ENCODE measurements around the gene MRPL54. TPM values are rescaled to one million over a fixed set of nuclear protein-coding genes. Genes with fewer than 3 reads are reported as not detected.

MRPL54 gene
- total RNA-seq, 1 donor from 2014 or later: 43.5 TPM

DNA sequence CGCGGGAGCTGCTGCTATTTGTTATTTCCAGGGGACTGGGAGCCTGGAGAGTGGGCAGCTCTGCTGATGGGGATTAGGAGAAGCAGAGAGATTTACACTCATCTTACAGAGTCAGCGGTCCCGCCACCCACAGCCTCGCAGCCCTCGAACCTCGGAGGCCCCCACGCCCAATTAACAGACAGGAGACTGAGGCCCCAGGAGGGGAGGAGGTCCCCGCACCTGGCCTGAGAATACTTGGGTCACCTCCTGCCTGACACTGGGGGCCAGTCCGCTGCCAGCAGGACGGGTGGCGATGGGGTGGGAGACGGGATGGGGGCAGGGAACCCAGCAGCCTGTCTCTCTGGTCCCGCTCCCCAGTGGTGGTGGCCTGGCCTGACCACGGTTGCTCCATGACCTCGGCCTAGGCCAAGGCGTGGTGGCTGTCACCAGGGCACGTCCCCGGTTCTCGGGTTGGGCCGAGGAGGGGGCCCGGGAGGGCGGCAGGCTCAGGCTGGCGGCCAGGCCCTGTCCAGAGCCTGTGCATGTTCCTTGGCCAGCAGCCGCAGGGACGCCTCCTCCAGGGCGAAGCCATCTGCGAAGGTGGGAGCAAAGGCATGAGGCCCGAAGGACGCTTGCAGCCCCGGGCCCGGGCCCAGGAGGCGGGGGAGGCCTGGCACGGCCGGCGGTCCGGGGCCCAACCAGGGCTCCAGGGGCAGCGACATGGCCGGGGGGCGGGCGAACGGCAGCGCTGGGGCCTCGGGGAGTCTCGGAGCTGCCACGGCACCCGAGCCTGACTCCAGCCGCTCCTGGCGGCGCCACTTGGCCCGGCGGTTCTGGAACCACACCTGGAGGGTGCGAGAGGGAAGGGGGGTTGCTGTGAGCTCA is 7.9 kb downstream of the MRPL54 start:
- Mint-ChIP-seq H3K27me3 (ENCODE audit: low read depth, unreplicated experiment) (peaks cover 16% of the 10 kb centered on the region), H3K4me3 (ENCODE audit: unreplicated experiment) (no peak overlapping the region), H3K4me1 (ENCODE audit: low read depth, unreplicated experiment) (no peaks in the 10 kb centered on the region), H3K9me3 (ENCODE audit: unreplicated experiment) (no peaks in the 10 kb centered on the region), H3K36me3 (ENCODE audit: low read depth, unreplicated experiment) (peaks cover 3% of the 10 kb centered on the region), H3K27ac (ENCODE audit: unreplicated experiment) (no peak overlapping the region)
- H2AFZ ChIP-seq (ENCODE audit: low read depth, low read length): no peak overlapping the region
- no peaks in the 10 kb centered on the region for H3K27me3 ChIP-seq (ENCODE audit: insufficient read depth, low read length)
- TF ChIP-seq, protein P1, sequence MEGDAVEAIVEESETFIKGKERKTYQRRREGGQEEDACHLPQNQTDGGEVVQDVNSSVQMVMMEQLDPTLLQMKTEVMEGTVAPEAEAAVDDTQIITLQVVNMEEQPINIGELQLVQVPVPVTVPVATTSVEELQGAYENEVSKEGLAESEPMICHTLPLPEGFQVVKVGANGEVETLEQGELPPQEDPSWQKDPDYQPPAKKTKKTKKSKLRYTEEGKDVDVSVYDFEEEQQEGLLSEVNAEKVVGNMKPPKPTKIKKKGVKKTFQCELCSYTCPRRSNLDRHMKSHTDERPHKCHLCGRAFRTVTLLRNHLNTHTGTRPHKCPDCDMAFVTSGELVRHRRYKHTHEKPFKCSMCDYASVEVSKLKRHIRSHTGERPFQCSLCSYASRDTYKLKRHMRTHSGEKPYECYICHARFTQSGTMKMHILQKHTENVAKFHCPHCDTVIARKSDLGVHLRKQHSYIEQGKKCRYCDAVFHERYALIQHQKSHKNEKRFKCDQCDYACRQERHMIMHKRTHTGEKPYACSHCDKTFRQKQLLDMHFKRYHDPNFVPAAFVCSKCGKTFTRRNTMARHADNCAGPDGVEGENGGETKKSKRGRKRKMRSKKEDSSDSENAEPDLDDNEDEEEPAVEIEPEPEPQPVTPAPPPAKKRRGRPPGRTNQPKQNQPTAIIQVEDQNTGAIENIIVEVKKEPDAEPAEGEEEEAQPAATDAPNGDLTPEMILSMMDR (IDR thresholded peaks at IDR 0.05; ENCODE audit: insufficient read depth, low read depth, low read length): no peak
- no peak for TF ChIP-seq EZH2 (IDR thresholded peaks at IDR 0.05; ENCODE audit: insufficient read depth, low read length)
- H3K4me2 ChIP-seq (ENCODE audit: low read length): no peak overlapping the region
- DNase-seq (ENCODE audit: low read depth) (no peak), FAIRE-seq (no peak)
- H3K79me2 ChIP-seq (ENCODE audit: insufficient read depth, low read length): no peaks in the 10 kb centered on the region
- H3K4me1 ChIP-seq (ENCODE audit: insufficient read depth, low read length): no peaks in the 10 kb centered on the region
- H3K4me3 ChIP-seq (ENCODE audit: insufficient read depth, low read depth, low read length): no peak overlapping the region
- H3K9me3 ChIP-seq (ENCODE audit: insufficient read depth, low read depth, low read length): no peaks in the 10 kb centered on the region
- H3K36me3 ChIP-seq (ENCODE audit: insufficient read depth, low read length): no peaks in the 10 kb centered on the region
- no peak overlapping the region for H3K27ac ChIP-seq (ENCODE audit: low read depth, low read length)
- H3K9ac ChIP-seq (ENCODE audit: low read length): no peak overlapping the region
- no peaks in the 10 kb centered on the region for H4K20me1 ChIP-seq (ENCODE audit: insufficient read depth, low read length)

DNA sequence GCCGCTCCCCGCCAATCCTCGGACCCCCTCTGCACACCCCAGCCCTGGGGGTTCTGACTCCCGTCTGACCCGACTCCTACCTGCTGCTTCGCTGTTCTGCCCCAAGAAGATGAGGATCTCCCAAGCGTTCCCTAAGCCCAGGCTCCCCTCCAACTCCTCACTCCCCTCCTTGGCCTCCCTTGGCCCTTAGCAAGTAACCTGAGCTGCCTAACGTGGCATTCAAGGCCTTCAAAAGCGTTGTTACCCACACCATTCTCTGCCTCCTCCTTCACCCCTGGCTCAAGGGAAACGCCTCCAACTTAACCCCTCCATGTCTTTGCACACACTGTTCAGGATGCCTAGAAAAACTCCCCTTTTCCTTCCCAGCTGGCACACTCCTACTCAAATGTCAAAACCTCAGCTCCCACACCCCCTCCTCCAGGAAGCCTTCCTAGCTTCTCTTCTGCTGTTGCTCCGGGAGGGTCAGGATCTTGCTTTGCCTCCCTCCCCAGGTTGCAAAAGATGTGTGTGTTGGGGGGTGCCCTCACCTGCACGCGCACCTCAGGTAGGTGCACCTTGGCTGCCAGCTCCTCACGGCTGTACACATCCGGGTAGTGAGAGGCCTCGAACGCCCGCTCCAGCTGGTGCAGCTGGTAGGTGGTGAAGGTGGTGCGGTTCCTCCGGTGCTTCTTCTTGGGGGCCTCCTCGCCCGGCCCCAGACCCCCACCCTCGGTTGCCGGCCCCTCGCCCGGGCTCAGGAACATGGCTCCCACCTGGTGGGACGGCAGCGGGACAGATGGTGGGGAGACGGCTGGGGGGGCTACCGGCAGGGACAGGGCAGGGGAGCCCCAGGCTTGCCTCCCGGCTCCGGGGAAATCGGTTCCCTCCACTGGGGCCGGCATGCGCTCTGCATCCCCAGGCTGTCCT is 8.8 kb downstream of the MRPL54 start:
- no peak overlapping the region for H3K4me3 Mint-ChIP-seq (ENCODE audit: unreplicated experiment)
- H3K4me1 ChIP-seq (ENCODE audit: insufficient read depth, low read length): no peaks in the 10 kb centered on the region
- H3K27ac ChIP-seq (ENCODE audit: low read depth, low read length): no peak overlapping the region
- peaks cover 16% of the 10 kb centered on the region for H3K27me3 Mint-ChIP-seq (ENCODE audit: low read depth, unreplicated experiment)
- H3K36me3 ChIP-seq (ENCODE audit: insufficient read depth, low read length): no peaks in the 10 kb centered on the region
- no peaks in the 10 kb centered on the region for H3K9me3 ChIP-seq (ENCODE audit: insufficient read depth, low read depth, low read length)
- no peak overlapping the region for H3K27ac Mint-ChIP-seq (ENCODE audit: unreplicated experiment)
- H3K9me3 Mint-ChIP-seq (ENCODE audit: unreplicated experiment): no peaks in the 10 kb centered on the region
- H3K79me2 ChIP-seq (ENCODE audit: insufficient read depth, low read length): no peaks in the 10 kb centered on the region
- no peak for TF ChIP-seq EZH2 (IDR thresholded peaks at IDR 0.05; ENCODE audit: insufficient read depth, low read length)
- TF ChIP-seq, protein P1 (IDR thresholded peaks at IDR 0.05; ENCODE audit: insufficient read depth, low read depth, low read length): no peak
- H3K4me2 ChIP-seq (ENCODE audit: low read length): no peak overlapping the region
- no peaks in the 10 kb centered on the region for H3K4me1 Mint-ChIP-seq (ENCODE audit: low read depth, unreplicated experiment)
- peaks cover 3% of the 10 kb centered on the region for H3K36me3 Mint-ChIP-seq (ENCODE audit: low read depth, unreplicated experiment)
- no peak for FAIRE-seq
- H3K27me3 ChIP-seq (ENCODE audit: insufficient read depth, low read length): no peaks in the 10 kb centered on the region
- H4K20me1 ChIP-seq (ENCODE audit: insufficient read depth, low read length): no peaks in the 10 kb centered on the region
- DNase-seq (ENCODE audit: low read depth): no peak
- H3K9ac ChIP-seq (ENCODE audit: low read length): no peak overlapping the region
- no peak overlapping the region for H3K4me3 ChIP-seq (ENCODE audit: insufficient read depth, low read depth, low read length)
- no peak overlapping the region for H2AFZ ChIP-seq (ENCODE audit: low read depth, low read length)
